HepG2 (cell line): ENCODE measurements around the gene CAD. TPM values are rescaled to one million over a fixed set of nuclear protein-coding genes. Genes with fewer than 3 reads are reported as not detected.

ENCODE experiments used
- EZH2 ChIP-seq: conservative IDR thresholded peaks from 2 replicates; pipeline ENCODE4 v1.6.1; 2012; ENCODE audit warnings: mild to moderate bottlenecking, low read depth, low read length, moderate library complexity
- KLF13 ChIP-seq: sonication (generic); formaldehyde crosslinking; IDR thresholded peaks from 2 replicates; pipeline ENCODE4 v1.4.0; 2020; ENCODE audit warnings: mild to moderate bottlenecking, missing genetic modification reagents
- KMT2B ChIP-seq: IDR thresholded peaks from 2 replicates; pipeline ENCODE4 v1.6.1; 2016; ENCODE audit warnings: missing genetic modification reagents, missing compliant biosample characterization
- MATR3 ChIP-seq: sonication (generic); formaldehyde crosslinking; IDR thresholded peaks from 2 replicates; pipeline ENCODE4 v1.4.0; 2020; ENCODE audit warnings: missing genetic modification reagents
- MNT ChIP-seq: fragments of 450-650 bp; IDR thresholded peaks from 2 replicates; pipeline ENCODE4 v1.6.1; 2016
- NFIC ChIP-seq: IDR thresholded peaks from 2 replicates; pipeline ENCODE4 v1.6.1; 2012; ENCODE audit warnings: mild to moderate bottlenecking, low read length, inconsistent platforms
- NFKB2 ChIP-seq: sonication (generic); formaldehyde crosslinking; IDR thresholded peaks from 2 replicates; pipeline ENCODE4 v1.4.0; 2020; ENCODE audit warnings: missing genetic modification reagents, borderline replicate concordance
- RAD51 ChIP-seq: fragments of 450-650 bp; IDR thresholded peaks from 2 replicates; pipeline ENCODE4 v1.6.1; 2016; ENCODE audit warnings: borderline replicate concordance
- RERE ChIP-seq: IDR thresholded peaks from 2 replicates; pipeline ENCODE4 v1.6.1; 2016; ENCODE audit warnings: low read depth, missing genetic modification reagents, missing compliant biosample characterization
- SIN3B ChIP-seq: fragments of 150-350 bp; IDR thresholded peaks from 2 replicates; pipeline ENCODE4 v1.6.1; 2014; ENCODE audit warnings: low read length
- SOX6 ChIP-seq, 2 experiments: fragments of 450-650 bp in 1 of 2; sonication (generic) in 1 of 2; formaldehyde crosslinking in 1 of 2; IDR thresholded peaks; 2 replicates each; pipeline versions ENCODE4 v1.4.0 to v1.6.1; 2017 to 2020; ENCODE audit warnings: antibody characterized with exemption in 1 of 2, mild to moderate bottlenecking in 1 of 2, missing genetic modification reagents in 1 of 2
- SRSF1 ChIP-seq: fragments of 200-400 bp; formaldehyde crosslinking; optimal IDR thresholded peaks from 2 replicates; pipeline ENCODE3; 2017; ENCODE audit warnings: mild to moderate bottlenecking, low read depth, low read length, moderate library complexity
- SYNCRIP ChIP-seq: fragments of 200-400 bp; formaldehyde crosslinking; IDR thresholded peaks from 2 replicates; pipeline ENCODE4 v1.6.1; 2018; ENCODE audit warnings: mild to moderate bottlenecking, low read depth, low read length; ENCODE audit not compliant: insufficient read depth
- TBX3 ChIP-seq: fragments of 450-650 bp; IDR thresholded peaks from 2 replicates; pipeline ENCODE4 v1.6.1; 2017; ENCODE audit warnings: antibody characterized with exemption, mild to moderate bottlenecking, inconsistent platforms, borderline replicate concordance
- ZBTB44 ChIP-seq: sonication (generic); formaldehyde crosslinking; IDR thresholded peaks from 2 replicates; pipeline ENCODE4 v1.4.0; 2020; ENCODE audit warnings: missing genetic modification reagents
- ZFP1 ChIP-seq: IDR thresholded peaks from 2 replicates; pipeline ENCODE4 v1.6.1; 2016
- ZKSCAN5 ChIP-seq: sonication (generic); formaldehyde crosslinking; IDR thresholded peaks from 2 replicates; pipeline ENCODE4 v1.5.1; 2020; ENCODE audit warnings: mild to moderate bottlenecking, missing genetic modification reagents
- ZMYM3 ChIP-seq: sonication (generic); formaldehyde crosslinking; IDR thresholded peaks from 2 replicates; pipeline ENCODE4 v1.5.1; 2020; ENCODE audit warnings: mild to moderate bottlenecking, missing genetic modification reagents
- ZNF207 ChIP-seq: fragments of 450-650 bp; IDR thresholded peaks from 2 replicates; pipeline ENCODE4 v1.6.1; 2016; ENCODE audit warnings: antibody characterized with exemption, borderline replicate concordance
- ZNF235 ChIP-seq: sonication (generic); formaldehyde crosslinking; IDR thresholded peaks from 2 replicates; pipeline ENCODE4 v1.8.1; 2023; ENCODE audit warnings: mild to moderate bottlenecking, missing genetic modification reagents, borderline replicate concordance
- ZNF256 ChIP-seq: sonication (generic); formaldehyde crosslinking; conservative IDR thresholded peaks from 2 replicates; pipeline ENCODE4 v1.4.0; 2020; ENCODE audit warnings: missing genetic modification reagents
- ZNF382 ChIP-seq: sonication (generic); formaldehyde crosslinking; IDR thresholded peaks from 2 replicates; pipeline ENCODE4 v1.5.0; 2020; ENCODE audit warnings: missing genetic modification reagents, mild to moderate bottlenecking, borderline replicate concordance
- ZNF670 ChIP-seq: sonication (generic); formaldehyde crosslinking; IDR thresholded peaks from 2 replicates; pipeline ENCODE4 v1.8.0; 2022; ENCODE audit warnings: mild to moderate bottlenecking, missing genetic modification reagents, borderline replicate concordance
- ZNF746 ChIP-seq: sonication (generic); formaldehyde crosslinking; IDR thresholded peaks from 2 replicates; pipeline ENCODE4 v1.8.0; 2022; ENCODE audit warnings: mild to moderate bottlenecking, missing genetic modification reagents
- polyA plus RNA-seq, 8 experiments: library from polyadenylated mRNA; depleted of rRNA in 3 of 8; stranded (reverse) in 7 of 8; unstranded in 1 of 8; fragments of >200 nt; fragmentation: Illumina TruSeq in 4 of 8; extraction: Trizol in 4 of 8; gene quantifications; 2 replicates each; pipeline versions ENCODE4 v1.2.1 to v1.2.3, GENCODE V29; 2011 to 2016; ENCODE audit warnings: low read depth in 4 of 8, missing spikeins in 1 of 8, mixed read lengths in 1 of 8; ENCODE audit not compliant: insufficient read depth in 1 of 8
- total RNA-seq, 5 experiments: library from RNA; depleted of rRNA; stranded (reverse); fragments of >200 nt; fragmentation: Illumina TruSeq; extraction: Trizol; gene quantifications; 2 replicates each; pipeline ENCODE4 v1.2.3, GENCODE V29; 2016; ENCODE audit warnings: low read depth in 1 of 5

Gene CAD
- total and polyA plus RNA-seq, 2 of the 13 experiments (the other 11 are each of a cell fraction or from before 2014, with no cell fraction given) = 21.7 to 37.0 TPM

GRCh38 chr2:27171351-27171848 is 45.8 kb upstream of the CAD start (continued):
- no peak for TF ChIP-seq KLF13 (CRISPR knock-in tag)
- peak; percentile 97 for TF ChIP-seq ZNF670 (CRISPR knock-in tag)
- TF ChIP-seq MATR3 (CRISPR knock-in tag) = no peak
- peak; percentile 88 for TF ChIP-seq ZMYM3
- TF ChIP-seq ZNF207 = no peak
- TF ChIP-seq EZH2 = no peak
- no peak for TF ChIP-seq NFKB2
- no peak for TF ChIP-seq ZKSCAN5 (CRISPR knock-in tag)
- no peak for TF ChIP-seq ZNF256
- no peak for TF ChIP-seq ZNF235
- TF ChIP-seq RERE (CRISPR knock-in tag) = no peak; the same call in 1 of the 2 replicates
- no peak for TF ChIP-seq ZBTB44
- peak; percentile 53 for TF ChIP-seq MNT
- TF ChIP-seq ZNF382 = no peak
- peak; percentile 85; the same call in 1 of the 2 replicates for TF ChIP-seq NFIC
- TF ChIP-seq ZNF746 = peak; percentile 70; the same call in 1 of the 2 replicates
- TF ChIP-seq SIN3B = no peak
- no peak for TF ChIP-seq SOX6 (IDR thresholded peaks at IDR 0.05)
- TF ChIP-seq SOX6 (CRISPR knock-in tag; IDR thresholded peaks at IDR 0.05) = peak; percentile 99
- peak; percentile 74; the same call in 1 of the 2 replicates for TF ChIP-seq ZFP1 (CRISPR knock-in tag)
- no peak for TF ChIP-seq SRSF1
- 0 out of 2 replicates have a peak, but pooled peaks have one; percentile 7 for TF ChIP-seq RAD51
- no peak for TF ChIP-seq SYNCRIP
- peak; percentile 64 for TF ChIP-seq KMT2B (CRISPR knock-in tag)
- peak; percentile 69 for TF ChIP-seq TBX3
